Stimulated activated naive CD8-positive, alpha-beta T cell treated with anti-CD3 and anti-CD28 coated beads, Interleukin-15, Interleukin-2, amounts not matched to agents 100 ng/mL and 50 ng/mL, for 24 hours (primary cell): Measurements from ENCODE around the gene HCAR2.
"Not testable (repeated sequence)": the region's sequence is repeated elsewhere in the genome, so short reads cannot be mapped to it uniquely, and the experiment has no call there.

Source experiments
- H3K27ac Mint-ChIP-seq: one replicate; pipeline ENCODE4 v1.8.0; 2021; ENCODE audit warnings: mild to moderate bottlenecking, mixed read lengths
- H3K27me3 Mint-ChIP-seq: one replicate; pipeline ENCODE4 v1.8.0; 2021; ENCODE audit warnings: mixed read lengths
- H3K36me3 Mint-ChIP-seq: one replicate; pipeline ENCODE4 v1.8.0; 2021; ENCODE audit warnings: low read depth, mixed read lengths
- H3K4me1 Mint-ChIP-seq: one replicate; pipeline ENCODE4 v1.8.0; 2021; ENCODE audit warnings: low read depth, mixed read lengths
- H3K4me3 Mint-ChIP-seq: one replicate; pipeline ENCODE4 v1.8.0; 2021; ENCODE audit warnings: mild to moderate bottlenecking, mixed read lengths
- H3K9me3 Mint-ChIP-seq: one replicate; pipeline ENCODE4 v1.8.0; 2021; ENCODE audit warnings: mixed read lengths

HCAR2 gene

DNA sequence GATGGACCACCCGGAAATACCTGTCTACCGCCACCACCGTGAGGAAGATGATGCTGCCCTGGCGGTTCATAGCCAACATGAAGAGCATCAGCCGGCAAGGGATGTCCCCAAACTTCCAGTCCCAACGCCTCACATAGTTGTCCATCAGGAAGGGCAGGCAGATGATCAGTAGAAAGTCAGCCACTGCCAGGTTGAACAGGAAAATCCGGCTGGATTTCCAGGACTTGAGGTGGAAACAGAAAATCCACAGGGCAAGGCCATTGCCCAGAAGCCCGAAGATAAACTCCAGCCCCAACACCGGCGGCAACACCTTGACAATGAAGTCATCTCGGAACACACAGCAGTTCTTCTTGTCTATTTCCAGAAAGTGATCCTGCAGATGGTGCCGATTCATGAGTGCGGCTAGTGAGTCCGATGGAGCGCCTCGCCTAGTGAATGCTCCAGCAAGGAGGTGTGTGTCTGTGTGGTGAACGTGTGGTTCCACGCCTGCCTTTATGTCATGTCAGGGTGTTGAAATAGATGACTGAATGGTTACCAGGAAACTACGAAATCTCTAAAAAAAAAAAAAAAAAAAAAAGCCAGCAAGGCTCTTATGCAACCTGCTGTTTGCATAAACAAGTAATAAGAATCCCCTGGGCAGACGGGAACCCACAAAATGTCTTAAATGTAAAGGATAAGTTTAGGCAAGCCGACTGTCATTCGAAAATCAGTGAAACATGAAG is at the start of gene HCAR2:
TSS of gene HCAR2 (minus strand) at position 468 of the 722 bp plus-strand sequence. CDS start at position 394, 74 bp downstream.
- not testable (repeated sequence) for H3K4me3 Mint-ChIP-seq, H3K27me3 Mint-ChIP-seq, H3K27ac Mint-ChIP-seq, H3K4me1 Mint-ChIP-seq, H3K36me3 Mint-ChIP-seq, H3K9me3 Mint-ChIP-seq

DNA sequence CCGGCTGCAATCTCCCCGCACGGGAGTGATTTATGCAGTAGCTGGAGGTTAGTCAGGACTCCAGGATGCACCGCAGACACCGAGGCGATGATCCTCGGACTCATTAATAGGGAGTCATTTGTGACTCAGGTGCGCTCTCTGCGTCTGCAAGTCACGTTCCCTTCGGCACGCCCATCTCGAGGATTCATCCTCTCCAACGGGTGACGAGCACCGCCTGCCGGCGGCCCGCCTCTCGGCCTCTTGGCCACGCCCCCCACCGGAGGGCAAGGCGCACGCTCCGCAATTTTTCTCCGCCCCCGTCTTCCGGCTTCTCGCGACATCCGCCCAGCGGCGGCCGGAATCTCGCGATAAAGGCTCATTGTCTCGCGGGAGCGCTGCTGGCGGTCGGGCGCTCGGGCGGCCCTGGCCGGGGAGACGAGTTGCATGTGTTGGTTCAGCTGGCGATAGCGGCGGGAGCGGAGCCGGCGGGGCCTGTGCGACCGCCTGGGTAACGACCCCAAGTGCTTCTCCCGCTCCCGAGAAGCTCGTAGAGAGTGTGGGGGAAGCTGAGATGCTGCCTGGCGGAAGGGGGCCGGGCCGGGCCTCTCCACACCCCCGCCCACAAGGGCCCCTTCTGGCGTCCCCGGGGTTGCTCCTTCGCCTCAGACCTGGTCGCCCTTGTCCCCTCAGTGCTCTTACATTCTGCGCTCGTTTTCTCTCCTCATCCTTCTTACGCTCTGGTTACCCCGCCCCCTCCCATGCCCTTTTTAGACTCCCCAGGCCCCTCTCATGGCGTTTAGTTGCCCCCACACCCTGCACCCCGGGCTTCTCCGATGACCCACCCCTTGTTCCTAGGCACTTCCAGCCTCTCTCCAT is 49.5 kb upstream of the HCAR2 start, which contains the start of gene DENR:
TSS of gene DENR (plus strand) at position 361 of the 855 bp plus-strand sequence. CDS start 878 bp downstream, outside the sequence.
- Mint-ChIP-seq H3K36me3 (peaks cover 44% of the 10 kb centered on the region), H3K27me3 (no peaks in the 10 kb centered on the region), H3K9me3 (no peaks in the 10 kb centered on the region), H3K4me3 (peak within 1 kb of the TSS; percentile 96), H3K27ac (peak within 1 kb of the TSS; percentile 98), H3K4me1 (peaks cover 56% of the 10 kb centered on the region)

DNA sequence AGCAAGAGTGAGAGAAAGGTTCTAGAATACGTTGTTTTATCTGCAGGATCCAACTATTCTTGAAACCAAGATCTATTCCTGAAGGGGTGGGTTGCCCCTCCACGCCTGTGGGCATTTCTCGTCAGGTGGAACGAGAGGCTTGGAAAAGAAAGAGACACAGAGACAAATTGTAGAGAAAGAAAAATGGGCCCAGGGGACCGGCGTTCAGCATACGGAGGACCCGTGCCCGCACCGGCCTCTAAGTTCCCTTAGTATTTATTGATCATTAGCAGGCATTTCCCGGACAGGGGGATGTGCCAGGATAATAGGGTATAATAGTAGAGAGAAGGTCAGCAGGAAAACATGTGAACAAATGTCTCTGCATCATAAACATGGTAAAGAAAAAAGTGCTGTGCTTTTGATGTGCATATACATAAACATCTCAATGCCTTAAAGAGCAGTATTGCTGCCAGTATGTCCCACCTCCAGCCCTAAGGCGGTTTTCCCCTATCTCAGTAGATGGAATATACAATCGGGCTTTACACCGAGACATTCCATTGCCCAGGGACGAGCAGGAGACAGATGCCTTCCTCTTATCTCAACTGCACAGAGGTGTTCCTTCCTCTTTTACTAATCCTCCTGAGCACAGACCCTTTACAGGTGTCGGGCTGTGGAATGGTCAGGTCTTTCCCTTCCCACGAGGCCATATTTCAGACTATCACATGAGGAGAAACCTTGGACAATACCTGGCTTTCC is 47.8 kb upstream of the HCAR2 start:
- H3K9me3 Mint-ChIP-seq, H3K27me3 Mint-ChIP-seq: not testable (repeated sequence)
- Mint-ChIP-seq H3K4me1 (peaks cover 38% of the 10 kb centered on the region), H3K4me3 (peak overlapping the region; percentile 96), H3K27ac (peak overlapping the region; percentile 74), H3K36me3 (peaks cover 27% of the 10 kb centered on the region)

DNA sequence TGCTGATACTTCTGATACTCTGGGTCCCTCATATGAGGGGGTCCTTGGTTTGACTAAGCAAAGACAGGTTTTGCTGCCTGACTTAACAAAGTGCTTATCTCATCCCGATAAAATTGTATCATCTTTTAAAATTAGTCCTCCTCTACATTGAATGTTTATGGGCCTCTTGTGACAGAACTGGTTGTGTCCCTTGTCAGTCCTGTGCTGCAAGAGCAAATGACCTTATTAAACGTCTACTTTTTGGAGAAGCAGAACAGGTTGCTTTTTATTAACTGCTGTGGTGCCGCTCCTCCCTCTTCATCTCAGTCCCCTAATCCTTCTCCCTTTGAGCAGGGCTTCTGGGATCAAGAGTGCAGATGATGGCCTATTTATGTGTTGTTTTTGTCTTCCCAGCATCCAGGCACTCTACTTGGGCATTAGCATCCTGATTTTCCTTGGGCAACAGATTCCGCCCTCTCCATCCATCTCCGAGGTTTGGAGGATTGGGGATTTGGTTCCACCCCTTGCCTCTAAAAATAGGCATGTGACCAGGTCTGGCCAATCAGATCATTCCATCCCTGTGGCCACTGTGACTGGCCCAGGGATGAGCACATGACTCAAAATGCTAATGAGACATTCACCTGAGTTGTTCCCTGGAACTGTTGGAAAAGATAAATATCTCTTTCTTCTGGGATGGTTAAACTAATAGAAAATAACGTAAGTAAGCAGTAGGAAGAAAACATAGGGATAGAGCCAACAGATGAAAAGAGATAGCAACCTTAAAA is 46.6 kb upstream of the HCAR2 start:
- H3K4me3 Mint-ChIP-seq, result no peak overlapping the region
- peaks cover 29% of the 10 kb centered on the region for H3K4me1 Mint-ChIP-seq
- no peak overlapping the region for H3K27ac Mint-ChIP-seq
- peaks cover 17% of the 10 kb centered on the region for H3K36me3 Mint-ChIP-seq
- H3K9me3 Mint-ChIP-seq, result no peaks in the 10 kb centered on the region
- H3K27me3 Mint-ChIP-seq, result no peaks in the 10 kb centered on the region

DNA sequence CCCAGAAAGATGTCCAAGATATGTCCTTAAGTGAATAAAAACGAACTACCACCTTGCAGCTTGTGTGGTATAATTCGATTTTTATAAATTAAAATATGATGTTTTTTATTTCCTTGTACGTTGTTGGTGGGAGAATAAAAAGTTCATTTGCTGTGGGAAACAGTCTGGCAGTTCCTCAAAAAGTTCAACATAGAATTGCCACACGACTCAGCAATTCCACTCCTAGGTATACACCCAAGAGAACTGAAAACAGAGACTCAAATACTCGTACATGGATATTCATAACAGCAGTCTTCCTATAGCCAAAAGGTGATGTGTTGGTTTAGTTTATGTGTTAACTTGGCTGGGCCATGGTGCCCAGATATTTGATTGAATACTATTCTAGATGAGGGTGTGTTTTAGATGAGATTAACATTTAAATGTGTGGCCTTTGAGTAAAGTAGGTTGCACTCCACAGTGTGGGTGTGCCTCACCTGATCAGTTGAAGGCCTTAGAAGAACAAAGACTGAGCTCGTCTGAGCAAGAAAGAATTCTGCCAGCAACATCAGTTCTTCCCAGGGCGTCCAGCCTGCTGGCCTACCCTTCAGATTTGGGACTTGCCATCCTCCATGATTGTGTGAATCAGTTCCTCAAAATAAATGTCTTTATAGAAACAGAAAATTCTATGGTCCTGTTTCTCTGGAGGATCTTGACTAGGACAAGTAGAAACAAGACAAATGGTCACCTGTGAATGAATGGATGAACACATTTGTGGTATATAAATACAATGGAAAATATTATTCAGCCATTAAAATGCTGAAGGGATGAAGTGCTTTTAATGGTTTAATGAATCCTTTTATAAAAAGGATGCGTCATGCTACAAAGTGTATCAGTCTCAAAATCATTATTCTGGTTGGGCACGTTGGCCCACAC is 44.3 kb upstream of the HCAR2 start:
- H3K27me3 Mint-ChIP-seq, result no peaks in the 10 kb centered on the region
- H3K4me3 Mint-ChIP-seq, result no peak overlapping the region
- H3K27ac Mint-ChIP-seq, result no peak overlapping the region
- no peaks in the 10 kb centered on the region for H3K9me3 Mint-ChIP-seq
- no peaks in the 10 kb centered on the region for H3K36me3 Mint-ChIP-seq
- H3K4me1 Mint-ChIP-seq, result peaks cover 14% of the 10 kb centered on the region

DNA sequence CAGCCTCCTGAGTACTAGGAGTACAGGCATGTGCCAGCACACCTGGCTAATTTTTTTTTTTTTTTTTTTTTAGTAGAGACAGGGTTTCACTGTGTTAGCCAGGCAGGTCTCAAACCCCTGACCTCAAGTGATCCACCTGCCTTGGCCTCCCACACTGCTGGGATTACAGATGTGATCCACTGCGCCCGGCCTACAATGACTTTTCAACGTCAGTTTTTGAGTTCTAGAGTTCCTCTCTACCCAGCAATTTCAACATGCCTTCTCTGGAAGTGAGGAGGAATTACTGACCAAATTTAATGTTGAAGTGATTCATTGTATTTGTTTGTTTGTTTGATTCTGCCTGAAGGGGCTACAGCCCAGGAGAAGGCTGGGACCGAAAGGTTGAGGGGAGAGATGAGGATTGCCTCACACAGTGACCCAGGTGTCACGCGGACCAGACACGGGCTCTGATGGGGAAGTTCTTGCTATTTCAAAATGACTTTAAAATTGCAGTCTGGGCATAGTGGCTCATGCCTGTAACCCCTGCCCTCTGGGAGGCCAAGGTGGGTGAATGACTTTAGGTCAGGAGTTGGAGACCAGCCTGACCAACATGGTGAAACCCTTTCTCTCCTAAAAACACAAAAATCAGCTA is 40.9 kb upstream of the HCAR2 start:
- Mint-ChIP-seq H3K27me3 (no peaks in the 10 kb centered on the region), H3K27ac (no peak overlapping the region), H3K9me3 (no peaks in the 10 kb centered on the region), H3K4me3 (no peak overlapping the region), H3K36me3 (no peaks in the 10 kb centered on the region), H3K4me1 (no peaks in the 10 kb centered on the region)

DNA sequence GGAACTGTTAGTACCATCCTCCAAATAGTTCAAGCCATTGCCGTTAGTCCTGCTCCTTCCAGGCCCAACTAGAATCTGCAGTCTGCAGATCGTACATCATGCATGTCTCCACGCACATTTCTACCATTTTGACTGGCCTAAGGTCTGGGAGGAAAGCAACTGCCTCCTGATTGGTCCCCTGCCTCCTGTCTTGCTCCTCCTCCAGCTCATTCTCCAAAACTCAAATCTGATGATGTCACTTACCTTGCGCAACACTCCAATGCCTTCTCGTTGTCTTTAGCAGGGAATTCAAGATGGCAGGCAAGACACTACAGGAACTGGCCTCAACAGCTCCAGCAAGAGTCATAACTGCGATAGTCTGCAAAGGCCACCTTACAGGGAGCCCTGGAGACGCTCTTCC is 37.2 kb upstream of the HCAR2 start:
- H3K27me3 Mint-ChIP-seq, result no peaks in the 10 kb centered on the region
- H3K27ac Mint-ChIP-seq, result no peak overlapping the region
- H3K4me3 Mint-ChIP-seq, result no peak overlapping the region
- H3K9me3 Mint-ChIP-seq, result no peaks in the 10 kb centered on the region
- no peaks in the 10 kb centered on the region for H3K36me3 Mint-ChIP-seq
- peaks cover 8% of the 10 kb centered on the region for H3K4me1 Mint-ChIP-seq

DNA sequence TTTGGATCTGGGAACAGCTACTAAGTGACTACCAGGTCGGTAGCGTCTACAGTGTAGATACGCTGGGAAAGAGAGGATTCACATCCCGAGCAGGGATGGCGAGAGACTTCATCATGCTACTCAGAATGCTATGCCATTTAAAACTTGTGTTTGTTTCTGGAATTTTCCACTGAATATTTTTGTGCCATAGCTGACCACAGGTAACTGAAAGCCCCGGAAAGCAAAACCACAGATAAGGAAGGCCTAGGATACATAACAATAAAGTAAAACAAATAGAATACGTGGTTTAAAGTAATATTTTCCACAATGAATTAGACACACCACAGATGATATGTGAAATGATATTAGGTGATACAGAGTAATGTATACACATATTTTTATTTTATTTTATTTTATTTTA is 35.4 kb upstream of the HCAR2 start:
- H3K9me3 Mint-ChIP-seq, result no peaks in the 10 kb centered on the region
- no peaks in the 10 kb centered on the region for H3K27me3 Mint-ChIP-seq
- no peak overlapping the region for H3K27ac Mint-ChIP-seq
- no peak overlapping the region for H3K4me3 Mint-ChIP-seq
- no peaks in the 10 kb centered on the region for H3K36me3 Mint-ChIP-seq
- H3K4me1 Mint-ChIP-seq, result peaks cover 15% of the 10 kb centered on the region

DNA sequence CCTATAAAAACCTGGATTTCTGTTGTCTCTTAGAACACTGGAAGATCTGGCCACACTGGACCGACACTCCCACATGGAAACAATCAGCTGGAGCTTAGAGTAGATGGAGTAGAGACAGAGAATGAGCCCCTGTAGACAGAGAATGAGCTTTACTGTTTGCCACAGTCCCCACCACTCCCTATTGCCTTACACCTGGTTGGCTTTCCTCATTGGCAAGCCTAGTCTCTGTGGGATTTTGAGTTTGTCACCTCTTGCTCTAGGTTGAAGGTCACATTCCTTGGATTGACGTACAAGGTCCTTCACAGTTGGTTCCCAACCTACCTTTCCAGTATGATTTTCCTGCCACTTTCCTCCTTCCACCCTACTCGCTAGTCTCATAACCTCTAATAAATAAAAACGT is 29.5 kb upstream of the HCAR2 start:
- Mint-ChIP-seq H3K4me3 (no peak overlapping the region), H3K9me3 (peaks cover 4% of the 10 kb centered on the region), H3K36me3 (no peaks in the 10 kb centered on the region), H3K27me3 (no peaks in the 10 kb centered on the region), H3K27ac (peak overlapping the region; percentile 89), H3K4me1 (peaks cover 54% of the 10 kb centered on the region)

DNA sequence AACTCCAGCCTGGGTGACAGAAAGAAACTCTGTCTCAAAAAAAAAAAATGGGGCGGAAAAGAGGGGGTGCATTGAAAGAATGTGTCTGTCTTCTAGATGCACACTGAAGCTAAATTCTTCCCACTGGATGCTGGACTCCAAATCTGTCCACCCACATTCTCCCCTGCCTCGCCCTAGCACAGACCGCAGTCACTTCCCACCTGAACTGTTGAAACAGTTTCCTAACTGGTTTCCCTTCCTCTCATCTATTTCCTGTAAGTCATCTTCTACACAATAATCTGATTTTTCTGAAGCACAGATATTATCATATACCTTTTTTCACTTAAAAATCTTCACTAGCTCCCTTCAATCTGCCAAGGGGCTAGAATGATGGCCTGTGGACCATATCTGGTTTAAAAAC is 29.0 kb upstream of the HCAR2 start:
- peaks cover 4% of the 10 kb centered on the region for H3K9me3 Mint-ChIP-seq
- peaks cover 54% of the 10 kb centered on the region for H3K4me1 Mint-ChIP-seq
- no peaks in the 10 kb centered on the region for H3K27me3 Mint-ChIP-seq
- H3K4me3 Mint-ChIP-seq, result no peak overlapping the region
- peak overlapping the region; percentile 89 for H3K27ac Mint-ChIP-seq
- no peaks in the 10 kb centered on the region for H3K36me3 Mint-ChIP-seq

DNA sequence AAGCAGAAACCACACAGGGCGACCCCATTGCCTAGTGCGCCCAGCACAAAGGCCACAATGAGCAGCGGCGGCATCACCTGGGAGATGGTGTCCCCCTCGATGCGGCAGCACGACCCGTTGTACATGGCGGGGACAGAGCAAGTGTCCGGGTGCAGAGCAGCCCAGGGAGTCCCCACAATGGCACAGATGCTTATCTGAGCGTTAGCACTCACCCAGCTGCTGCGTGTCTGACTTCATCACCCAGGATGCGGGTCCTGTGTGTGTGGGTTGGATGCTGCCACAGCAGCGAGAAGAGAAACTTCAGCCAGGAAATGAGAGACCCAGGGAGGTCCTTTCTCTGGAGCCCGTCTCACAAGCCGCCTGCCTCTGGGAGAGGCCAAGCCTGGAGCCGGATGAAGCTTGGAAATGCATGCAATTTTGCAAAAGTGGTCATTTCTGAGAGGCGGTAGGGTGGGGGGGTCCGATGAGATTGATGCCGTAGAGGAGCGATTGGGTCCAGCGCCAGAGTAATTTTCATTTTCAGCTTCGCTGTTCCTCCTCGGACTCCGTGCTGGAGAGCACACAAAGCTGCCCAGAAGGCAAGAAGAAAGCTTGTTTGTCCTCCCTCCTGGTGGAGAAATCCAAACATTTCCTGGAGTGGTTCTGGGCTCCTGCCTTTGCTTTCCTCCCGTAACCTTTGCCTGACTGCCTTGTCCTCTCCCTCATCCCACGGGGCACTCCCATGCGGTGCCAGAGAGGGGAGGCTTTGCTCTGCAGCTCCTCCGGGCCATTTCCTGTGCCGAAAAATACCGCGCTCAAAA is 27.3 kb upstream of the HCAR2 start, which contains the start of gene HCAR1:
TSS of gene HCAR1 (minus strand) at position 630 of the 800 bp plus-strand sequence. CDS start at position 125, 505 bp downstream.
- H3K27ac Mint-ChIP-seq, result no peak within 1 kb of the TSS
- H3K4me3 Mint-ChIP-seq, result no peak within 1 kb of the TSS
- H3K4me1 Mint-ChIP-seq, result peaks cover 64% of the 10 kb centered on the region
- no peaks in the 10 kb centered on the region for H3K27me3 Mint-ChIP-seq
- no peaks in the 10 kb centered on the region for H3K36me3 Mint-ChIP-seq
- peaks cover 4% of the 10 kb centered on the region for H3K9me3 Mint-ChIP-seq

DNA sequence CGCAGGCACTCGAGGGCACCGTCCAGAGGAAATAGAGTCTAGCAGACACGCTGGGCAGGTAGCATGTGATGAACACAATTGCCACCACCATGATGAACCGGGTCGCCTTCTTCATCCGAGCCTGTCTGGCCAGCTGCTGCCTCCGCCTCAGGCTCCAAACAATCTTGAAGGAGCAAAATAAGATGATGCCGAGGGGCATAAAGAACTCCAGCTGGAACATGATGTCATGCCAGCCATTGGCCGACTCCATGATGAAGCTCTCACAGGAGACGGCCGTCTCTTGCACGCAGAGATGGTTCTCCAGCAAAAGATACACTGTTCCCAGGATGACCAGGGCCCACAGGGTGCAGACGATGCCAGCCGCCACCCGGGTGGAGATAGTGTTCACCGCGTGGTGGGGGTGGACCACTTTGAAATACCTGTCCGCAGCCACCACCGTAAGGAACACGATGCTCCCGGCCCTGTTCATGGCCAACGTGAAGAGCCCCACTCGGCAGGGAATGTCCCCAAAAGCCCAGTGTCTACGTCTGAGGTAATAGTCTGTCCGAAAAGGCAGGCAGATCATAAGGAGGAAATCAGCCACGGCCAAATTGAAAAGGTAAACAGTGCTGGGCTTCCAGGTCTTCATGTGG is 26.5 kb upstream of the HCAR2 start:
- Mint-ChIP-seq H3K4me1 (peaks cover 71% of the 10 kb centered on the region), H3K27me3 (no peaks in the 10 kb centered on the region), H3K9me3 (peaks cover 4% of the 10 kb centered on the region), H3K36me3 (no peaks in the 10 kb centered on the region), H3K27ac (no peak overlapping the region), H3K4me3 (no peak overlapping the region)
